Transverse colon (tissue), 4 donors: ENCODE measurements around the gene SLC5A9. TPM values are rescaled to one million over a fixed set of nuclear protein-coding genes. Genes with fewer than 3 reads are reported as not detected.
"Not testable (repeated sequence)": the region's sequence is repeated elsewhere in the genome, so short reads cannot be mapped to it uniquely, and the experiment has no call there.

Source experiments
- DNase-seq: peaks from one replicate; pipeline ENCODE4 v3.0.0-alpha.2; 2019
- H3K27ac ChIP-seq, 4 donors: fragments of 200-600 bp; sonication (generic); 2 replicates each; pipeline ENCODE4 v1.5.1; 2016 to 2018; ENCODE audit warnings: inconsistent platforms in 4 of 4
- H3K27me3 ChIP-seq: fragments of 200-600 bp; sonication (generic); 2 replicates; pipeline ENCODE4 v1.5.1; 2017; ENCODE audit warnings: inconsistent platforms
- H3K36me3 ChIP-seq, 4 donors: fragments of 200-600 bp; sonication (generic); 2 replicates each; pipeline ENCODE4 v1.5.1; 2017 to 2019; ENCODE audit warnings: inconsistent platforms in 4 of 4
- H3K4me1 ChIP-seq, 4 donors: fragments of 200-600 bp; sonication (generic); 2 replicates each; pipeline ENCODE4 v1.5.1; 2017 to 2020; ENCODE audit warnings: inconsistent platforms in 4 of 4
- H3K4me3 ChIP-seq, 4 donors: fragments of 200-600 bp; sonication (generic); 1 replicate in 1 of 4; 2 replicates in 3 of 4; pipeline versions ENCODE4 v1.5.1 to v1.6.1; 2017 to 2019; ENCODE audit warnings: inconsistent platforms in 4 of 4
- H3K9me3 ChIP-seq, 2 donors: fragments of 200-600 bp; sonication (generic); 2 replicates each; pipeline ENCODE4 v1.5.1; 2017 to 2019; ENCODE audit warnings: inconsistent platforms in 2 of 2
- CTCF ChIP-seq, 5 experiments: fragments of 200-600 bp in 3 of 5; fragments of 450-650 bp in 2 of 5; sonication (generic) in 3 of 5; IDR thresholded peaks; 1 replicate in 2 of 5; 2 replicates in 3 of 5; pipeline ENCODE4 v1.5.1; 2016 to 2017; ENCODE audit warnings: antibody characterized with exemption in 5 of 5, inconsistent platforms in 3 of 5, mild to moderate bottlenecking in 2 of 5, moderate library complexity in 1 of 5
- EP300 ChIP-seq: sonication (generic); formaldehyde crosslinking; IDR thresholded peaks from one replicate; pipeline ENCODE4 v1.6.1; 2017; ENCODE audit warnings: antibody characterized with exemption, low read depth
- POLR2A ChIP-seq: fragments of 450-650 bp; IDR thresholded peaks from one replicate; pipeline ENCODE4 v1.6.1; 2016; ENCODE audit warnings: antibody characterized with exemption, mild to moderate bottlenecking, moderate library complexity
- POLR2AphosphoS5 ChIP-seq, 3 donors: sonication (generic); formaldehyde crosslinking; IDR thresholded peaks; one replicate each; pipeline ENCODE4 v1.6.1; 2016; ENCODE audit warnings: antibody characterized with exemption in 3 of 3
- WGBS, 2 donors: methylation state at CpG; one replicate each; pipeline ENCODE4 v1.1.5; 2018; ENCODE audit warnings: low coverage in 1 of 2; 5-methylcytosine and 5-hydroxymethylcytosine counted together
- in situ Hi-C, 4 donors: fragments of 200-750 bp; cut with MboI; loops; one replicate each; pipeline versions ENCODE4 v1.15.0 to v1.15.1; 2017; ENCODE audit warnings: low sequenced_read_pairs in 3 of 4, low pct_ligation_motif_present in 1 of 4, low pct_unique_long_range_greater_than_20kb in 1 of 4
- intact Hi-C: fragments of 100-400 bp; cut with DNase I; formaldehyde crosslinking; loops from one replicate; pipeline ENCODE4 v1.15.1; 2023; ENCODE audit warnings: low total_unique reads
- total RNA-seq, 4 donors: library from RNA; depleted of rRNA; stranded (reverse); fragments of >200 nt; gene quantifications; one replicate each; pipeline ENCODE4 v1.1.0, GENCODE V29; 2016

SLC5A9 gene
- total RNA-seq, 4 donors from 2014 or later: 2.2 to 15.2 (median 3.0) TPM; not detected in 1

- H3K9me3 ChIP-seq, H3K4me1 ChIP-seq, H3K36me3 ChIP-seq, H3K27ac ChIP-seq, H3K4me3 ChIP-seq, in situ Hi-C loops, intact Hi-C loops, H3K27me3 ChIP-seq, DNase-seq: not testable (repeated sequence)
- WGBS, 2 donors: 68% methylated on average over 10 of the region's 10 CpGs; no CpG with 5 or more reads in 1 of the 2 donors
These were observed 62.3 kb downstream of the SLC5A9 start for GRCh38 chr1:48284696-48285420.

DNA sequence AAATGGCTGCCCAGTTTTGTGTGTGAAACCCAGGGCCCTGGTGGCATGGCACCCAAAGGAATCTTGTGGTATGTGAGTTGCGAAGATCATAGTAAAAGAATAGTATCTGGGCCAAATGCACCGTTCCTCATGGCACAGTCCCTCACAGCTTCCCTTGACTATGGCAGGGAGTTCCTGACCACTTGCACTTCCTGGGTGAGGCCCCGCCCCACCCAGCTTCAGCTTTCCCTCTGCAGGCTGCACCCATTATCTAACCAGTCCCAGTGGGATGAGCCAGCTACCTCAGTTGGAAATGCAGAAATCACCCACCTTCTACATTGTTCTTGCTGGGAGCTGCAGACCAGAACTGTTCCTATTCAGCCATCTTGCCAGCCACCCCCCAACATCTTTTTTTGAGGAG is 63.0 kb downstream of the SLC5A9 start:
- no peak for TF ChIP-seq POLR2A
- no peak for TF ChIP-seq EP300
- TF ChIP-seq CTCF (IDR thresholded peaks at IDR 0.05): no peak
- no peak for TF ChIP-seq POLR2AphosphoS5 (IDR thresholded peaks at IDR 0.05)
- Histone ChIP-seq H3K27ac (no peak overlapping the region), H3K4me3 (no peak overlapping the region), H3K4me1 (no peaks in the 10 kb centered on the region), H3K36me3 (no peaks in the 10 kb centered on the region), H3K9me3 (no peaks in the 10 kb centered on the region), H3K27me3 (no peaks in the 10 kb centered on the region)
- 65% methylated on average over 3 of the region's 3 CpGs; no CpG with 5 or more reads in 1 of the 2 donors for WGBS, 2 donors
- intact Hi-C loops (no loop called here), in situ Hi-C loops (no loop called here)
- no peak for DNase-seq

- H3K27ac ChIP-seq: no peak overlapping the region
- intact Hi-C loops (no loop called here), in situ Hi-C loops (no loop called here)
- no peaks in the 10 kb centered on the region for H3K9me3 ChIP-seq
- H3K36me3 ChIP-seq: no peaks in the 10 kb centered on the region
- TF ChIP-seq CTCF (IDR thresholded peaks at IDR 0.05) (no peak), POLR2A (no peak), POLR2AphosphoS5 (IDR thresholded peaks at IDR 0.05) (no peak), EP300 (no peak)
- H3K4me3 ChIP-seq: no peak overlapping the region
- no peak for DNase-seq
- no peaks in the 10 kb centered on the region for H3K4me1 ChIP-seq
- WGBS, 2 donors: 86 to 94% methylated on average over 3 to 4 of the region's 4 CpGs
- H3K27me3 ChIP-seq: no peaks in the 10 kb centered on the region
These were observed 68.9 kb downstream of the SLC5A9 start for GRCh38 chr1:48291421-48291820.

GRCh38 chr1:48292706-48293105 is 70.2 kb downstream of the SLC5A9 start:
- intact Hi-C loops: no loop called here
- Histone ChIP-seq H3K36me3 (no peaks in the 10 kb centered on the region), H3K9me3 (no peaks in the 10 kb centered on the region), H3K27me3 (no peaks in the 10 kb centered on the region), H3K4me1 (no peaks in the 10 kb centered on the region), H3K4me3 (no peak overlapping the region), H3K27ac (no peak overlapping the region)
- 92% methylated on average over 5 of the region's 5 CpGs; no CpG with 5 or more reads in 1 of the 2 donors for WGBS, 2 donors
- no peak for DNase-seq
- TF ChIP-seq POLR2AphosphoS5 (IDR thresholded peaks at IDR 0.05) (no peak), POLR2A (no peak), EP300 (no peak), CTCF (IDR thresholded peaks at IDR 0.05) (no peak)
- in situ Hi-C loops: no loop called here

DNA sequence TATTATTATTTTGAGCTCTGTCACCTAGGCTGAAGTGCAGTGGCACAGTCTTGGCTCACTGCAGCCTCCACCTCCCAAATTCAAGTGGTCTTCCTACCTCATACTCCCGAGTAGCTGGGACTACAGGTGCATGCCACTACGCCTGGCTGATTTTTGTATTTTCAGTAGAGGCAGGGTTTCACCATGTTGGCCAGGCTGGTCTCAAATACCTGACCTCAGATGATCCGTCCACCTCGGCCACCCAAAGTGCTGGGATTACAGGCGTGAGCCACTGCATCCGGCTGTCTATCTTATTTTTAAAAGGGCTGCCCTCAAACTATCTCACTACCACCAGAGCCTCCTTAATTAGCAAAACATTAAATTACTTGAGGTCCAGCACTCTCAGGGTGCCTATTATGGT is 71.6 kb downstream of the SLC5A9 start:
- DNase-seq, intact Hi-C loops, in situ Hi-C loops, H3K9me3 ChIP-seq, H3K4me1 ChIP-seq, H3K4me3 ChIP-seq, H3K27ac ChIP-seq, H3K27me3 ChIP-seq, H3K36me3 ChIP-seq: not testable (repeated sequence)
- 90 to 94% methylated on average over 4 to 6 of the region's 6 CpGs for WGBS, 2 donors
